HTR-8/SVneo (cell line): Measurements from ENCODE around the gene TACC2.
A peak's percentile ranks its signal among the peaks of the same experiment; 100 is the strongest.
"Not testable (repeated sequence)": the region's sequence is repeated elsewhere in the genome, so short reads cannot be mapped to it uniquely, and the experiment has no call there.

Experiments
- DNase-seq: peaks from one replicate; pipeline ENCODE4 v3.0.0; 2011; ENCODE audit warnings: low spot score, mixed read lengths; ENCODE audit not compliant: insufficient read length
- FAIRE-seq: peaks from 2 replicates; lab custom pipeline; 2011; peaks lifted over from hg19 to GRCh38; lab: Jason Lieb, UNC

Gene TACC2

GRCh38 chr10:121988361-121989324 is at the start of gene TACC2:
TSS of gene TACC2 (plus strand) at chr10:121989163. CDS start at chr10:122021982, 32,819 bp downstream.
- DNase-seq, result no peak
- FAIRE-seq, result no peak

GRCh38 chr10:121941532-121941931 is 47.4 kb upstream of the TACC2 start:
- DNase-seq, result no peak
- no peak for FAIRE-seq

GRCh38 chr10:121942749-121943416 is 46.1 kb upstream of the TACC2 start:
- FAIRE-seq, result no peak
- DNase-seq, result peak; percentile 11

GRCh38 chr10:121947343-121948330 is 41.3 kb upstream of the TACC2 start:
- DNase-seq, result no peak
- FAIRE-seq, result no peak

- DNase-seq, result no peak
- FAIRE-seq, result no peak
These were observed 39.9 kb upstream of the TACC2 start for GRCh38 chr10:121949049-121949448.

GRCh38 chr10:121949451-121949850 is 39.5 kb upstream of the TACC2 start:
- FAIRE-seq, result no peak
- DNase-seq, result no peak

- no peak for DNase-seq
- no peak for FAIRE-seq
These were observed 36.7 kb upstream of the TACC2 start for GRCh38 chr10:121952226-121952625.

GRCh38 chr10:121956111-121957061 is 32.6 kb upstream of the TACC2 start:
- DNase-seq (no peak), FAIRE-seq (no peak)

- no peak for DNase-seq
These were observed 29.3 kb upstream of the TACC2 start for GRCh38 chr10:121959671-121960070.

GRCh38 chr10:121961456-121961855 is 27.5 kb upstream of the TACC2 start:
- FAIRE-seq (no peak), DNase-seq (no peak)

More at GRCh38 chr10:121959671-121960070, 29.3 kb upstream of the TACC2 start:
- FAIRE-seq, result no peak

GRCh38 chr10:121965996-121966395 is 23.0 kb upstream of the TACC2 start:
- no peak for DNase-seq
- no peak for FAIRE-seq

GRCh38 chr10:121969086-121969485 is 19.9 kb upstream of the TACC2 start:
- not testable (repeated sequence) for DNase-seq, FAIRE-seq

GRCh38 chr10:121974019-121974534 is 14.9 kb upstream of the TACC2 start:
- FAIRE-seq, result no peak
- DNase-seq, result no peak

GRCh38 chr10:121974535-121975294 is 14.2 kb upstream of the TACC2 start, which contains the start of gene NSMCE4A:
TSS of gene NSMCE4A (minus strand) at chr10:121975217. CDS start at chr10:121975165, 52 bp downstream.
- no peak for FAIRE-seq

GRCh38 chr10:121975295-121976086 is 13.5 kb upstream of the TACC2 start:
- no peak for DNase-seq

More at GRCh38 chr10:121974535-121975294, 14.2 kb upstream of the TACC2 start, which contains the start of gene NSMCE4A:
- DNase-seq, result peak; percentile 61

GRCh38 chr10:121976607-121977006 is 12.4 kb upstream of the TACC2 start:
- DNase-seq (no peak), FAIRE-seq (no peak)

More at GRCh38 chr10:121975295-121976086, 13.5 kb upstream of the TACC2 start:
- no peak for FAIRE-seq

- no peak for DNase-seq
- no peak for FAIRE-seq
These were observed 10.5 kb upstream of the TACC2 start for GRCh38 chr10:121978511-121978910.
